Mammary epithelial cell (primary cell): ENCODE results near the gene CYP27A1.

ENCODE experiments used
- CTCF ChIP-seq, 2 donors: IDR thresholded peaks in 1 of 2; conservative IDR thresholded peaks in 1 of 2; 2 replicates each; pipeline ENCODE4 v1.5.1; 2011 to 2012; ENCODE audit warnings: inconsistent platforms in 2 of 2, low read length in 2 of 2, mild to moderate bottlenecking in 2 of 2, control low read depth in 1 of 2, low read depth in 1 of 2; ENCODE audit not compliant: insufficient read depth in 1 of 2; ENCODE audit errors: extremely low read depth in 1 of 2
- EZH2 ChIP-seq: IDR thresholded peaks from 2 replicates; pipeline ENCODE4 v1.6.1; 2012; ENCODE audit warnings: low read length, inconsistent platforms, borderline replicate concordance

- no peak for TF ChIP-seq CTCF (conservative IDR thresholded peaks at IDR 0.05 in 1 of 2, IDR thresholded peaks at IDR 0.05 in 1 of 2; ENCODE audit: extremely low read depth in 1 of 2, insufficient read depth in 1 of 2, low read depth in 1 of 2, low read length in 2 of 2)
- no peak for TF ChIP-seq EZH2
Measured at GRCh38 chr2:218799990-218800389, 18.0 kb downstream of the CYP27A1 start.
